ENCODE results near the gene PDXK.
"Not testable (repeated sequence)": the region's sequence is repeated elsewhere in the genome, so short reads cannot be mapped to it uniquely, and the experiment has no call there.

Gene PDXK

GRCh38 chr21:43697758-43698643 lies 20.9 kb upstream of the PDXK start:
- no peak for DNase-seq

- DNase-seq = not testable (repeated sequence)
These were observed 19.5 kb upstream of the PDXK start for GRCh38 chr21:43699492-43699777.

- no peak for DNase-seq
These were observed 18.9 kb upstream of the PDXK start for GRCh38 chr21:43699933-43700599.

- no peak for DNase-seq
These were observed 16.8 kb upstream of the PDXK start for GRCh38 chr21:43701936-43702784.

GRCh38 chr21:43702785-43703034 lies 16.2 kb upstream of the PDXK start:
- DNase-seq = no peak

GRCh38 chr21:43703035-43703880 lies 15.7 kb upstream of the PDXK start:
- DNase-seq = no peak

- no peak for DNase-seq
These were observed 11.5 kb upstream of the PDXK start for GRCh38 chr21:43707462-43707861.

- no peak for DNase-seq
These were observed 10.1 kb upstream of the PDXK start for GRCh38 chr21:43708745-43709381.

- no peak for DNase-seq
These were observed 6.5 kb upstream of the PDXK start for GRCh38 chr21:43712268-43712942.

- not testable (repeated sequence) for DNase-seq
These were observed 5.8 kb upstream of the PDXK start for GRCh38 chr21:43713123-43713522.

- DNase-seq = no peak
These were observed 2.4 kb upstream of the PDXK start for GRCh38 chr21:43716376-43717165.

- no peak for DNase-seq
These were observed 1.6 kb upstream of the PDXK start for GRCh38 chr21:43717166-43717853.

- no peak for DNase-seq
These were observed 710 bp upstream of the PDXK start for GRCh38 chr21:43717967-43718871.

GRCh38 chr21:43719748-43720538 lies 1.0 kb downstream of the PDXK start:
- no peak for DNase-seq

GRCh38 chr21:43720539-43721166 lies 1.7 kb downstream of the PDXK start:
- no peak for DNase-seq

- DNase-seq = no peak
These were observed 2.3 kb downstream of the PDXK start for GRCh38 chr21:43721206-43721605.

GRCh38 chr21:43721939-43722338 lies 3.0 kb downstream of the PDXK start:
- DNase-seq = no peak

- no peak for DNase-seq
These were observed 4.7 kb downstream of the PDXK start for GRCh38 chr21:43723648-43724047.

Measured in activated T-cell treated with anti-CD3 and anti-CD28 coated beads, Interleukin-2, amount 50 U/mL, for 48 hours (primary cell).